NOMO-1 treated with dmso at 0.1 percent for 144 hours (cell line): ENCODE results near the gene NSUN4.

Experiments used
- DNase-seq: peaks from one replicate; lab custom pipeline; 2025; ENCODE audit not compliant: unreplicated experiment; lab: John Stamatoyannopoulos, UW

Gene NSUN4

DNA sequence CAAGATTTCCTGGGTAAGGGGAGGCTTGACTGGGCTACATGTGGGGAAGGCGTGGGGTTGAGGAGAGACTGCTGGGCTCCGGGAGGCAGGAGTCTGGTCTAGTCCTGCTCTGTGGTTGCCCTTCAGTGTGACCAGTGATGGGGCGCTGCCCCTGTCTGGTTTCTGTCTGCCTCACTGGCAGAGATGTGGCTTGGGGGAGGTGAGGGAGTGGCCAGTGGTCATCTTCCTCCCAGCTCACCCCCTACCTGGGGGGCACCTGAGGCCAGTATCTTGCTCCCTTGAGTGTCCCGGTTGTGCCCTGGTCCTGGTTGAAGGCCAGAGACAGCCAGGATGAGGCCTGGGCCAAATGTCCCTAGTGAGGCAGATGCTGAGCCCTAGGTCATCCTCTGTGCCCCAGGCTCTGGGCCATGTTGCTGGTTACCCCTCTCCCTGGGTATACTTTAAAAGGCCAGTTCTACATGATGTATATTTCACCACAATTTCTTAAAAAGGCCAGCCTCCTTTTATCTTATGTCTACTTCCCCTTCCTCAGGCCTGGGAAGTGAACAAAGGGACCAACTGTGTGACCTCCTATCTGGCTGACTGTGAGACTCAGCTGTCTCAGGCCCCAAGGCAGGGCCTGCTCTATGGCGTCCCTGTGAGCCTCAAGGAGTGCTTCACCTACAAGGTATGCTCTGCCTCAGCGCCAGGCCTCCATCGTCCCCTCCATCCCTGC is 64.0 kb downstream of the NSUN4 start:
- no peak for DNase-seq

DNA sequence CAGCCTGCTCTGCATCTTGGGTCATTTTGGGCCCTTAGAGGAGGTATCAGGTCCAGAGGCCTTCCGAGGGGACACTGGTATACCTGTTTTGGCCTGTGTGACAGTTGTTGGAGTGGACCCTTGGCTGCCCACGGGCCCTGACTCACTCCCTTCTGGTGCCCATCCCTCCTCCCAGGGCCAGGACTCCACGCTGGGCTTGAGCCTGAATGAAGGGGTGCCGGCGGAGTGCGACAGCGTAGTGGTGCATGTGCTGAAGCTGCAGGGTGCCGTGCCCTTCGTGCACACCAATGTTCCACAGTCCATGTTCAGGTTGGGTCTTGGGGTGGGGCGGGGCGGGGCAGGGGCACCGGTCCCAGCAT is 64.6 kb downstream of the NSUN4 start:
- no peak for DNase-seq

DNA sequence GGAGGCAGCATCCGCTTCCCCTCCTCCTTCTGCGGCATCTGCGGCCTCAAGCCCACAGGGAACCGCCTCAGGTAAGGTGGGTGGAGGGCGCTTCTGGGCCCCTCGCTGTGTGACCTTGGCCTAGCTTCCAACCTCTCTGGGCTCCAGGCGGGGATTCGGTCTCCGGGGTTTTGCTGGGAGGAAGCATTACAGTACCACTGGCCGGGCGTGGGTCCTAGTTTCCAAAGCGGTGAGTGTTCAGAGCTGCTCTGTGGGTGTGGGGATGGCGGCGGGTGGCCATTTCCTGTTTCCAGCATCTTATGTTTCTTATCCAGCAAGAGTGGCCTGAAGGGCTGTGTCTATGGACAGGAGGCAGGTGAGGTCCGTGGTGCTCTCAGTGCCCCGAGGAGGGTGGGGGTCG is 65.1 kb downstream of the NSUN4 start:
- DNase-seq: no peak

DNA sequence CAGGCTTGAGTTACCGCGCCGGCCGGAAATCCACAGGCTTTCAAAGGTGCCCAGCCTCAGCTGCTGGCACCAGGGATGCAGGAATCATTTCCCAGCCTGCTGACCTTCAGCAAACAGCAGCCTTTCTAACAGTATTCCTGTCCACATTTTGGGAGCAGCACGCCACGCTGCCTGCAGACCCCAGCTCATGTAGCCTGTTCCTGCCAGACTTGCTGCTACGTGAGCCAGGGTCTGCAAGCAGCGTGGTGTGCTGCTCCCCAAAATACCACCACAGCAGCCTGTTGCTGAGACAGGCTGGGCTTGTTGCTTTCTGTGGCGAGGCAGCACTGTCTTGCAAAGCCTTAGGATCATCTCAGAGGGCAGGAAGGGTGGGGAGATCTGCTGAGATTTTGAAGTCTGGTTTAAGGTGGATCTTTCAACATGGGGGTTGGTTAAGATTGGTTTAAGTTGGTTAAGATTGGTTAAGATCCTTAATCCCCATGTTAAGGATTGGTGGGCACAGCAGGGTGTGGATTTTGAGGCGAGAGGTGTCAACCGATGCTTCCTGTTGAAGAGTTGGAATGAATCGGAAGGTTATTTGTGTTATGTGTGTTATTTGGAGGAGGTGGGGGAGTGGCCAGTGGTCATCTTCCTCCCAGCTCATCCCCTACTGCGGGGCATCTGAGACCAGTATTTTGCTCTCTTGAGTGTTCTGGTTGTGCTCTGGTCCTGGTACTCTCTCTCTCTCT is 66.4 kb downstream of the NSUN4 start:
- DNase-seq: no peak

DNA sequence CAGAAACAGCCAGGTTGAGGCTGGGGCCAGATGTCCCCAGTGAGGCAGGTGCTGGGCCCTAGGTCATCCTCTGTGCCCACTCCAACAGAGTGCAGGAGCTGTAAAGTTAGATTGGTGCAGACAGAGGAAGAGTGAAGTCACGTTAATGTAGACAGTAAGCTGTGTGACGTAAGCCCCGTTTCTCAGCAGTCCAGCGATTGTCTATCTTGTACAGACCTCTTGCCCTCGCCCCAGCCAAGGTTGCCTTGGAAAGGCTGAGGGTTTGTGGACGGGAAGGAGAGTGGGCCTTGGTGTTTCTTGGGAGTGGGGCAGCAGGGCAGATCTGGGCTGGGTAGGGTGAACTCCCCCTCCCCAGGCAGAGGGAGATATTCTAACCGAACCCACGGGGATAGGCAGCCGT is 67.0 kb downstream of the NSUN4 start:
- no peak for DNase-seq

DNA sequence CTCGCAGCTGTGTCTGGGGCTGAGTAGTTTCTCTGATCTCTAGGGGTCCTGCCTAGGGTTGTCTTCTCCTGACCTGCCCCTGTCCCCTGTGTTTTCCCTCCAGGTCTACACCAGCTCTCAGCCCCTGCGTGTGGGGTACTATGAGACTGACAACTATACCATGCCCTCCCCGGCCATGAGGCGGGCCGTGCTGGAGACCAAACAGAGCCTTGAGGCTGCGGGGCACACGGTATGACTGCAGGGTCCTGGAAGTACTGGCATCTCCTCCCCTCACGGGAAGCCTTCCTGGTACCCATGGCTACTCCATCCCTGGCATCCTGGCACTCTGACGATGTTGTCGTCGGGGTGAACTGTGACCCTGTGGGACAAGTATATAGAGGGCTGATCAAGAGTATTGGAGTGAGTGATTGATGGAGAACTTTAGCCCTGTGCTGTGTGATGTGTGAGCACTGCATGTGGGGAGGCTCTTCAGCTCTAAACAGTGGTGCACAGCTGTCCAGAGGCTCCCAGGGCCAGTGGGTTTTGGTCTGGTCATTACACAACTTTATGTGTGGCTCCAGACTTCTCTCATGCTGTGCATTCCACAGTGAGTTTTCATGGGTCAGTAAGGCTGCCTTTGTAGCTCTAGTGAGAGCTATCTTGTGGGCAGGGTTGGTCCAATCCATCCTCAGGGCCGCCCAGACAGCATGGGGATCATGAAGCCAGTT is 67.9 kb downstream of the NSUN4 start:
- DNase-seq: no peak

DNA sequence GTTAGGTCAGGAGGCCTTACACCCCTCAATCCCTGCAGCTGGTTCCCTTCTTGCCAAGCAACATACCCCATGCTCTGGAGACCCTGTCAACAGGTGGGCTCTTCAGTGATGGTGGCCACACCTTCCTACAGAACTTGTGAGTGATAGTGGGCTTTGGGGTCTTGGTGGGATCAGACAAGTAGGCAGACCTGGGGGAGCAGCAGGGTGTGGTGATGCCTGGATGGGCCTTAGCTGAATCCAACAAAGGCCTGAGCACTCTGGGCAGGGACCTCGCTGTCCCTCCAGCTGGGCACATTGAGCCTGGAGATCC is 68.4 kb downstream of the NSUN4 start:
- DNase-seq: no peak

DNA sequence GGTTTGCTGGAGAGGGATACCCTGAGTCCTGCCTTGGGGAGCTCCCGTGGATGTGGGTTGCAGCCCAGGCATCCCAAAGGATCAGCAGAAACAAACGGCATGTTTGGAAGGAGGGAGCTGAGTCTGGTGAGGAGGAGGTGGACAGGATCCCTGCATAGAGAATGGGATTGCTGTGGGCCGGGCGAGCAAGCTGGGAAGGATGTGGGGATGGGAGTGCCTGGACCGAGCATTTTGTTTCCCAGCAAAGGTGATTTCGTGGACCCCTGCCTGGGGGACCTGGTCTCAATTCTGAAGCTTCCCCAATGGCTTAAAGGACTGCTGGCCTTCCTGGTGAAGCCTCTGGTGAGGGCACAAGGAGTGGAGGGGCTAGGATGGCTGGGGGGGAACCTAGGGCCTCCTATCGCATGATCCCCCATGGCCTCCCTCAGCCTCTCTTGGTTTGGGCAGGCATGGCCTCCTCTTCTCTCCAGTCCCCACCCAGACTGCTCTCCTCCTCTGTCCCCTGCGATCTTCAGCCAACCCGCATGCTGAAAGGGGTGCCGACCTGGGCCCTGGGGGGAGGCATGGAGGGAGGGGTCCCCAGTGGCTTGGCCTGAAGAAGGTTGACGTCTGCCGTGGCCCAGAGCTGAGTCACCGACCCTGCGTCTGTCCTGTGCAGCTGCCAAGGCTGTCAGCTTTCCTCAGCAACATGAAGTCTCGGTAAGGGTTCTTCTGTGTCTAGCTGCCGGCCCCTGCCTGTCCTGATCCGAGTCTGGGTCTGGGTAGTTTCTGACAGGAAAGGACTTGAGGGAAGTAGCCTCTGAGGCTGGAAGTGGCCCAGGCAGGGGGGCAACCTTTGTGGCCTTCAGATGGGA is 69.8 kb downstream of the NSUN4 start:
- no peak for DNase-seq

DNA sequence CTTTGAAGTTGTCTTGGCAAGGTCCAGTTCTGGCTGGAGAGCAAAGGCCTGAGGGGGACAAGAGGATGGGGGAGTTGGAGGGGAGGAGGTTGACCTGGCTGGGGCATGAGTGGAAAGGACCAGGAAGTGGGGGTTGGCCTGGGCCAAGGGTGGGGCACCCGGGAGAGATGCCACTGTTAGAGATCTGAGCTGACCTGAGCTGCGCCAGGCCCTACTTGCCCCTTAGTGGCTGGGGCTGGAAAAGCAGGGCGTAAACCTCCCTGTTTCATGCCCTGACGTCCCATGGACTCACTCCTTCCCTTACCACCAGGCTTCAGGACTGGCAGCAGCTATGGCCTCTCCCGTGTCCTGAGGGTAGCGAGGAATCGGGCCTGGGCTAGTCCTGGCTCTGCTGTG is 70.4 kb downstream of the NSUN4 start:
- no peak for DNase-seq
